NCI-H2107 (cell line): Measurements from ENCODE around the gene ABCB9.
"Not testable (repeated sequence)": the region's sequence is repeated elsewhere in the genome, so short reads cannot be mapped to it uniquely, and the experiment has no call there.

ENCODE experiments used
- DNase-seq: peaks from one replicate; lab custom pipeline; 2025; lab: John Stamatoyannopoulos, UW

Gene ABCB9

DNA sequence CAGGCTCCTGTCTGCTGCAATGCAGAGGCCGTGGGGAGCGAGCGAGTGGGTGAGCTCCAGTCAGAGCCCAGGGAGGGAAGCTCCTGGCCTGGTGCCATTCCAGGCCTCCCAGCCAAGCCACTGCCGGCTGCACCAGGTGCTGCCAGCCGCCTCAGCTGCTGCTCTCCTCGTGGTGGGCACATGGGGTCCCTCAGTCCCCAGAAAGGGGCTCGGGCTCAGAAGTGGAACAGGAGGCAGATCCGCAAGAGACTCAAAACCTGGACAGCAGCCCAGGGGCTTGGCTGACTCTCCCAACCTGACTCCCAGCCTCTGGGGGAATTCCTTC is 2.4 kb downstream of the ABCB9 start:
- no peak for DNase-seq

DNA sequence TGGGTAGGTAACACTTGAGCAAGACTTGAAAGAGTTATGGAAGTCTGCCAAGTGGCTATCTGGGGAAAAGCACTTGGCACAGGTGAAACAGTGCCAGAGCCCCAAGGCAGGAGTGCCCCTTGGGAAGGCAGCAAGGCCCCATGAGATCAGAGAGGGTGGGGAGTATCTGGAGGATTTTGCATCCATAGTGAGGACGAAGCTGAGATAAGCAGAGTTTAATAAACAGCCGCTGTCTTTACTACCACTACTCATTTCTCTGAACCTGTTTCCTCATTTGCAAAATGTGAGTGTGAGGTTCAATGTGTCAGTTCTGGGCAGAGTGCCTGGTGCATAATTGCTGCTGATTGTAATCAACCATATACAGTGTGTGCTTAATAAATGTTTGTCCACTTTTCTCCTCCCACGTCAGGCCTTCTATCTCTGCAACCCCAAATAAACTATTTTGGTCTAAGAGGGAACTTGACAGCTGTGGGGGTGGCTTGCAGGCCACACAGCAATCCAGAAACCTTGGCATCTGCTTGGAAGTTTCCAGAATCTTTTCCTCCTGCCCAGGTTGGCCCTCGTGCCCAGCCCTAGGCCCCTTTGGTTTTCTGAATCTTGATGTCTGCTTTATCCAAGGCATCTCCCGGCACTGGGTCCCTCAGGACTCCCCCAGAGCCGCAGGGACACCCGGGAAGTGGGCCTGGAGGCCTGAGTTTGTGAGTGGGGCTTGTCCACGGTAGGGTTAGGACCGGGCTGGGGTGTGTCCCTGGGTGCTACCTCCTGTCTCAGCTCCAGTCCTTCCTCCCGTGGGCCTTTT is 4.5 kb downstream of the ABCB9 start:
- no peak for DNase-seq

DNA sequence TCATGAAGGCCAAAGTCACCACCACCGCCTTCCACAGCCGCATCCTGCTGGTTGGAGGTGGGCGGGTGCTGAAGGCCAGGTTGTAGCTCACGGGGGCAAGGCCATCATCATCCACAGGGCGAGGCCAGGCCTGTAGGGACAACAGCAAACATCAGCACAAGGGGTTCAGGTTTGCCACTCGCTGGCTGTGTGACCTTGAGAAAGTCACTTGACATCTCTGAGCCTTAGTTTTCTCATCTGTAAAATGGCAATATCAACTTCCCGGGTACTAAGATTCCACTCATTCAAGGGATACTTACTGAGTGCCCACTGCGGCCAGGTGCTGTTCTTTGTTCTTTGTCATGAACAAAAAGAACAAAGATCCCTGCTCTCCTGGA is 6.1 kb downstream of the ABCB9 start:
- DNase-seq, result no peak

DNA sequence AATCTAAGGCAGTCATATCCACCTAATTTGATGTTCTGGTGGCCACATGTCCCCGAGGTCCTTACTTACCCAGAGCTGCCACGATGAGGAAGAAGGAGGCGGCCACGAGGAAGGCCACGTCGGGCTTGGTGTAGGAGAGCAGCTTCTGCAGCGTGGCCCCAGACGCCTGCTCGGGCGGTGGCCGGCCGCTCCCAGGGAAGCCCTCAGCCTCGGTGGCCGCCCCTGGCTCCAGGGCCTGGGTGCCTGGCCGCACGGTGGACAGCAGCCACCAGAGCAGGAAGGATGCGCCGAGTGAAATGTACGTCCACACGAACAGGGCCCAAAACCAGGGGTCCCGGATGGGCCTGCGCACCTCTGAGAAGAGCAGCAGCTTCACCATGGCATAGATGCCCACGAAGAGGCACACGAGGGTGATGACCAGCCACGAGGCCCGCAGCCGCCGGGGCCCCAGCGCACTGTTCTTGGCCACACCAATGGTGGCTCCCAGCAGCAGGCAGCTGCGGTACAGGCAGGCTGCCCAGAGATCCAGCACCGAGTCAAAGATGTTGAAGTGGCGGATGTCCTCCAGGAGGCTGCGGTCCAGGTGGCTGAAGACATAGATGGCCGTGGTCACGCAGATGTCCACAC is 6.6 kb downstream of the ABCB9 start:
- no peak for DNase-seq

DNA sequence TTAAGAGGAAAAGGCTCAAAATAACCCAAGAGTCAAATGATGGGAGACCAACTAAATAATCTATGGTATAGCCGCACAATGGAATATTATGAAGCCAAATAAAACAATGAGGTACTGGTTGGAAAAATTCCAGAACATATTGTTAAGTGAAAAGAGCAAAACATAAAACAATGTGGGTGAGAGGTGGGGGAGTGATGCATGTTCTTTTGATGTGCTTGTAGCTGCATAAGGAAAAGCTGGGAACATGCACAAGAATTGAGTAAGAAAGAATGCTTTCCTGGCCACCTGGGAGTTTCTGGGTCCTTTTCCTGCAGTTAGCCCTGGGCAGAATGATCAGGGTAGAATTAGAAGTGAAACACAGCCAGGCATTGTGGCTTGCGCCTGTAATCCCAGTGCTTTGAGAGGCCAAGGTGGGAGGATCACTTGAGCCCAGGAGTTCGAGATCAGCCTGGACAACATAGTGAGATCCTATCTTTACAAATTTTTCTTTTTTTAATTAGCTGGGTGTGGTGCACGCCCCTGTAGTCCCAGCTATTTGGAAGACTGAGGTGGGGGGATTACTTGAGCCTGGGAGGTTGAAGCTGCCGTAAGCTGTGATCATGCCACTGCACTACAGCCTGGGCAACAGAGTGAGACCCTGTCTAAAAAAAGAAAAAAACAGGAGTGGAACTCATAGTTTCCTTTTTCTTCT is 7.9 kb downstream of the ABCB9 start:
- DNase-seq, result no peak

DNA sequence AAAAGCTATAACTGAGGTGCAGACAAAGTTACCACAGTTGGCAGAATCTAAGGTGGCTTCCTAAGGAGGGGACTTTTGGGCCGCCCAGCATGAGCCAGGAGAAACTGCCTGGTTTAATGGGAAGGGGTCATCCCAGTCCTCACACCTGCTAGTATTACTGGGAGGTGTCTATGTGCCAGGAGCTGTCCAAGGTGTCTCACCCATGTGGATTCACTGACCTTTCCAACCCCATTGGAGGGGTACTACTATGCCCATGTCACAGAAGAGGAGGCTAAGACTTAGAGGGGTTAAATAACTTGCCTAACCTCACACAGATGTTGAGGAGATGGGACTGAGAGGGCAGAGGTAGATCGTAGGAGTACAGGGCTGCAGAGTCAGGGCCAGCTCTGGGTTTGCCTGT is 10.2 kb downstream of the ABCB9 start:
- DNase-seq, result no peak

DNA sequence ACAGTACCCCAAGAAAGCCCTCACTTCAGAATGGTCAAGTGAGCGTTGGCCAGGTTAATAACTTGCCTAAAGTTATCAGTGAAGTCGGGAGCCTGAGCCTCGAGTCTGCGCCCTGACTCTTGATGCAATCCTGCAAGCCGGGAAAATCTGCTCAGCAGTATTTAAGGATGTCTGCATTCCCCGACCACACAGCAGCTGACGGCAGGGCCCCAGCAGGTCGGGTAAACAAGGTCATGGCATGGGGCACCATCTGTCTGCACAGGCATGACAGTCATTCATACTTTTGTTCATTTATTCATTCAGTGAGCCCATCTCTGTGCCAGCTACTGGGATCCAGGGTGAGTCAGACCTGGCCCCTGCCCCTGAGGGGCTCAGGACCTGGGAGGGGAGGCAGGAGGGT is 11.1 kb downstream of the ABCB9 start:
- DNase-seq, result no peak

DNA sequence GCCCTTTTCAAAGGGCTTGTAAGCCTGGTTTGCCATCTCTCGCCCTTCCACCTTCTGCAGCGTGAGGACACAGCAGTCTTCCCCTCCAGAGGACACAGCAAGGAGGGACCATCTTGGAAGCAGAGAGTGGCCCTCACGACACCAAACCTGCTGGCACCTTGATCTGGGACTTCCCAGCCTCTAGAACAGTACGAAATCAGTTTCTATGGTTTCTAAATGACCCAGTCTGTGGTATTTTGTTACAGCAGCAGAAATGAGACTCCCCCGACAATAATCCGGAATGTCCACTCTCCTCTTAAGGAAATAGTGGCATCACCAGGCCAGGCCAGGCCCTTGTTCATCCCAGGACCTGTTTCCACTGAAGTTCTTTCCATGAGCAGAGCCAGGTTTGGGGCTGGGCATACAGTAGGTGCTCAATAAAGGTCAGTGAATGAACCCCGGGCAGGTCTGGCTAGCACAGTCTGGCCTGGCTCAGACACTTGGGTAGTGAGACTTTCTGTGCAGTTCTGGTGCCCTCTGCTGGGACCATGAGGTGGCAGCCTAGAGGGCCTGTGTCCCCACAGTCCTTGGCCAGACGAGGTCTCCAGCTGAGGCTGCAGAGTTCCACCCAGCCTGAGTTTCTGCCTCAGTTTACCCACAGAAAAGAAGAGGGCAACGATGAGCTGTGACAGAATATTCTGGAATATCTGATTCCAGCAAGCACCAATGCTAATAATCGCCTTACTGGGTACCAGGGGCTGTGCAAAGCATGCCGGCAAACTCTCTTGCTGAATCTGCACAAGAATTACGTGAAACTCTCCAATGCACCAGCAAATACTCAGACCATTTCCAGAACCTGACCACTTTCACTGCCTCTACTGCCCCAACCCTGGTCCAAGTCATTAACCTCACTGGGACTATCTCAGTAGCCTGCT is 14.0 kb downstream of the ABCB9 start:
- peak; percentile 34 for DNase-seq

DNA sequence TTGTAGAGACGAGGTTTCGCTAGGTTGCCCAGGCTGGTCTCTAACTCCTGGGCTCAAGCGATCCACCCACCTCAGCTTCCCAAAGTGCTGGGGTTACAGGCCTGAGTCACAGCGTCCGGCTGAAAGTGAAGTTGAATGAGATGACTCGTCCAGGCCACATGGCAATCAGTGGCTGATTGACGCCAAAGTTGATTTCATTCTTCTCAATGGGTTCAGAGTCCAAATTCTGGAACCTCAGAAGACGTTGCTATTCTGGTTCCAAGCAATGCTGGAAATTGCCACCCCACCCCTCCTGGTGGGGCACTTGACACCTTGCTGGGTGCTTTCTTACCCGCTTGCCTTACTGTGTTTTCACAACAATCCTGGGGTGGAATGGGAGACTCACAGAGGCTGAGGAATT is 14.9 kb downstream of the ABCB9 start:
- DNase-seq, result no peak

DNA sequence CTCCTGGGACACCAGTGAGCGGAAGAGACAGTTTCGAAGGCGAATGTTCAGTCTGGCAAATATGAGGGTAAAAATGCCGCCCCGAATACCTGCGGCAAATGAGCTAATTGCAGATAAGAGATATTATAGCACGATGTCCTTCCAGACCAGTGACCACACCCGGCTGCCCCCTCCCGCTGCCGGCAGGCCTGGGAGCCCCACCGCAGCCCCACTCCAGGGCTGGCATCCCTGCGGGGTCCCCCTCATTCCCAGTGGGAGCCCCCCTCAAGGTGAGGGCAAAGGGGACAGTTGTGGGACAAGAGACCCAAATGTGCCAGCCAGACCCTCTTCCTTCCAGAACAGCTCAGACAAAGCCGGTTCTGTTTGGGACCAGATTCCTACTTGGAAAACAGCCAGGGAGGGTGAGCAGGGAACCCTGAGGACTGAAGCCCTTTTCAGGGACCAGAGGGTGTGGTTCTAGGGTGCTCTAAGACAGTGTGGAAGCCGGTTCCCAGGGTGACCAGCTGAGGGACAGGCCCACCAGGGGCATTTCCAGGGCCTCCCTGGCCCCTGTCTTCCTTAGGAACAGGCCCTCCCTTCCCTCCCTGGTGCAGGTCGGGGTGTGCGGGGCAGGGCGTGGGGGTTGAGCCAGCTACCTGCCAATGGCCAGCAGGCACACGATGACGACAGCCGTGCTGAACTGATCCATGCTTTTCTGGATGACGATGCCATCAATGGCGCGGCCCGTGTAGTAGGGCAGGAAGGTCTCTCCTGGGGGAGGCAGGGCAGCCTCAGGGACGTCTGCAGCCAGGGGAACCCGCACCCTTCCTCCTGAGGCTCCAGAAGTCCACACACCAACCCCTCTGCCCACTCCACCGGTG is 16.2 kb downstream of the ABCB9 start:
- no peak for DNase-seq

DNA sequence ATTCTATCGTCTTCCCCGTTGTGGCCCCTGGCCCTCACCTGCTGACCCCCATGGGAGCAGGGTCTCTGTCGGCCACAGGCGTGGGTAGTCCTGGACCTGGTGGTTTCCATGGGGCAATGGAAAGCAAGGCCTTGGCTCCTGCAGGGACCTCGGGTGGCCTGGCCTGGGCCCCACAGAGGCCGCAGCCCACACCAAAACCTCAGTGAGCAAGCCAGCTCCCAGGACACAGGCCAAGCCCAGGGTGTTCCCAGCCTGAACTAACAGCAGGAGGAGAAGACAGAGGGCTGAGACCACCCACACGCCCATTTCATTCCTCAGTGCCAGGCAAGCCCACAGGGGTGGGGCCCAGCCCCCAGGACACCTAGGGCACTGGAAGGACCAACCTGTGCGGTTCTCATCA is 16.9 kb downstream of the ABCB9 start:
- DNase-seq, result no peak

DNA sequence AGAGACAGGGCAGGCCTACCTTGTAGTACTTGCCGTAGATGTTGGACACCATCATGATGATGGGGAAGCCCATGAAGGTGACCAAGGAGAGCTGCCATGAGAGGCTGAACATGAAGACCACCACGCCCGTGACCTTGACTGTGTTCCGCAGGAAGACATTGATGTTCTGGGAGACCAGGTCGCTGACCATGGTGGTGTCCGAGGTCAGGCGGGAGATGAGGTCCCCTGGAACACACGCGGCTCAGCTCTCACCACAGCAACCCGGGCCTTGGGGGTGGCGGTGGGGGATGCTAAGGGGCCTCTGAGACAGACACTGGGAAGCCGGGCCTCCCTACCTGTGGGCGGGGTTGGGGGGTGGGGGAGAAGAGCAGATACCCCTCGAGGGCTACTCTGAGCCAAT is 17.7 kb downstream of the ABCB9 start:
- DNase-seq, result no peak

DNA sequence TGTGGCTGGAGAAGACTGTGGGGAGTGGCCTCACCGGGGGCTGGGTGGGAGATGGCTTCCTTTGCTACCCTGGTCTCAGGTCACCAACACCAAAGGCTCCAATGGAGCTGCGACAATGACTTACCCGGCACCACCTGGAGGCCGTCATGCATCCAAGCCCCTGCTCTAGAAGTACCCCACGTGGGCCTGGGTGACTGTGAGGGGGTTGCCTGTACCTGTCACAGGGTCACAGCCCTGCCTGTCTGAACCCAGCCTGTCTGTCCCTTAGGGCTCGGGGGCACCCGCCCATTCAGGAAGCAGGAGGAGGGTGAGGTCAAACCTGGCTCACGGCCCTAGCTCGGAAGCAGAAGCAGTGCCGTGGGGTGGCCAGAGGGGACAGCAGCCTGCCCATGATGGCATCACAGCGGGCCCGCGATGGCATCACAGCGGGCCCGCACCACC is 18.9 kb downstream of the ABCB9 start:
- DNase-seq, result no peak

DNA sequence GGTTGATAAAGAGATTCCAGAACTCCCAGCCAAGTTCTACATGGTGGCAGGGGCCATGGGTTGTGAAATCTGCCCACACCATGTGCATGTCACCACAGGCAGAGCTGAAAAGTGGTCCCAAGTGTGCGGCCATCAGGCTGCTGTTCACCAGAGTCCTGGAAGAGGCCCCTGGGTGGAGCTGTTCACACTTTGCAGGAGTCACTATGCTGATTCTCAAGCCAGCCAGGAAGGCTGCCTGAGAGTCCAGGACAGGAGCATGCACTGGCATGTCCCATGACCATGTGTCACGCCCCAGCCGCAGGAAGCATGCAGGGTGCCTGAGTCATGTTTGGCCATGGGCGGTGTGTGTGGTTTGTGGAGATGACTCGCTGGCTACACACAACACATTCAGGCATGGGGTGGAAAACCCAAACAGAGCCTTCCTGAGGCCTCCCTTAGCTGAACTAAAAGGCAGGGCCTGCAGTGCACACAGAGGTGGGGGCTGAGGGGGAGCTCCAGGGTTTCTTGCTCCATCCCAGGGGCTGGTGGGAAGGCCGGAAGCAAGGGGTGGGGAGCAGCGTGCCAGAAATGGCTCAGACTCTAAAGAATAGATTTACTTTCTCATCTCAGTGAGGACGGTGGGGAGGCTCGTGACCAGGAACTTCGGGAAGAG is 19.4 kb downstream of the ABCB9 start:
- no peak for DNase-seq

DNA sequence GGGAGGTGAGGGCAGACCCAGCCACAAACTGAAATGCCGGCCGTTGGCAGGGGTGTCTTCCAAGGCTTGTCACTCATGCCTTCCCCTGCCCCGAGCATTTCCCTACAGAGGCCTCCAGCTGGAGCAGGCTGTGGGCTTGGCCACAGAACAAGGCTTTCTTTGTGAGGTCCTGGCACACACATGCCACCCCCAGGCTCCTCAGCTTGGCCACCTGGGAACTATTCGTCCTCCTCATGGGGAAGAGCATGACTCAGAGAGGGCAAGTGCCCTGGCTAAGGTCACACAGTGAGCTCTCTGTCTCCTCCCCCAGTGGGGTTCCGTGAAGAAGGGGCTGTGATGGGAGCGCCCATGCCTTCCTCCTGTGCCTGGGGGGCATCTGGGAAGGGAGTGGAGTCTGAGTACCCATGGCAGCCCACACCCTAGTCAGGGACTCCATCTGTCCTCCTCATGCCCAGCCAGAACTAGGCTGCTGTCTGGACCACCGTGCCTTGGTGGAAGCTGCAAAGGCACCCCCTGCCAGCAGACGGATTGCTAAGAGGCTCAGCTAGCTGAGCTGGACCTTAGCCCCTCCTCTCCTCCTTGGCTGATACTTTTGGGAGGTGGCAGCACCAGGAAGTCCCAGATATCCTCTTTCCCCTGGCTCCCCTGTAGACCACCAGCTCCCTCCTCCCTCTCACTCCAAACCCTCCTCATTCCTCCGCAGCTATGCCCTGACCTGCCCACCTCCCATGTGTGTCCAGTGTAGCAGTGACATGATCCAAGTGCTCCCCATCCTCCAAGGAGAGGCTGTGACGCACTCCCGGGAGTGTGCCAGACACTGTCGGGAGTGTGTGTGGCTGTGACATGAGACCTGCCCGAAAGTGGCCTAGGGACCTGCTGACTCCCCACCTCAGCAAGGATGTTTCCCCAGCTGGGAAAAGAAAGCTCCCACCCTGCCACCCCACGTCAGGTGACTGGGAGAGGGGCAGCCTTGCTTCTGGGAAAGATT is 21.4 kb downstream of the ABCB9 start:
- no peak for DNase-seq

DNA sequence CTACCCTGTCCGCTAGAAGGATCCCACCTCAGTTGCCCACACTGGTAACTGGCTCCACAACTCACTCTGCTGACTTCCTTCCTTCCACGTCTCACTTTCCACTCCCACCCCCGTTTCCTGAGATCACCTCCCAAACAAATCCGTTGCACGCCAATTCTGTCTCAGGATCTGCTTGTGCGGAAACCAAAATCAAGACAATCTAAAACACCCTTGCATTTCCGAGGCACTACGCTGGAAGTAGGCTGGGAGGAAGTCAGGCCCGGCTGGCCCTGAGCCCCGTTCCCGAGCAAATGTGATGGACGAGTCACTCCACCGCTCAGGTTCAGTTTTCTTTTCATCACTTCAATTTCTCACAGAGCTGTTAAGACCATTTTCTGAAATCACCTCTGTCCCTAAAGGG is 23.1 kb downstream of the ABCB9 start:
- DNase-seq, result no peak

DNA sequence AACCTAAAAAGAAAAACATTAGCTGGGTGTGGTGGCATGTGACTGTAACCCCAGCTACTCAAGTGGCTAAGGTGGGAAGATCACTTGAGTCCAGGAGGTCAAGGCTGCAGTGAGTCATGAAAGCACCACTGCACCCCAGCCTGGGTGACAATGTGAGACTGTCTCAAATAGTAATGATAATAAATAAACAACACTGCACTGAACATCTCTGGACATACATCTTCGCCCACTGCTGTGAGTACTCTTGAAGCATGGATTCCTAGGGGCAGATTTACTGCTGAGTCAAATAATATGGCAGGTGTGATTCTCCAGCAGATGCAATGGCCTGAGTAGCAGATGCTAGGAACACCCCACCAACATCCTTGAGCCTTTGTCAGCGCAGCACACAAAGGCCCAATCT is 23.6 kb downstream of the ABCB9 start:
- DNase-seq, result no peak

DNA sequence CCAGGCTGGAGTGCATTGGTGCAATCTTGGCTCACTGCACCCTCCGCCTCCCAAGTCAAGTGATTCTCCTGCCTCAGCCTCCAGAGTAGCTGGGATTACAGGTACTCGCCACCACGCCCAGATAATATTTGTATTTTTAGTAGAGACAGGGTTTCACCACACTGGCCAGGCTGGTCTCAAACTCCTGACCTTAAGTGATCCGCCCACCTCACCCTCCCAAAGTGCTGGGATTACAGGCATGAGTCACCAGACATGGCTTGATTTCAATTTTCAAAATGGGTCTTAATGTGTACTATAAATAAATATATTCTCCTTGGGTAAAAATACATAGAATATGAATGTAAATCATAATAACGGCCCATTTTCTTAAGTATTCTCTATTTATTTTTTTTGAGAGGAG is 24.9 kb downstream of the ABCB9 start:
- DNase-seq, result not testable (repeated sequence)

DNA sequence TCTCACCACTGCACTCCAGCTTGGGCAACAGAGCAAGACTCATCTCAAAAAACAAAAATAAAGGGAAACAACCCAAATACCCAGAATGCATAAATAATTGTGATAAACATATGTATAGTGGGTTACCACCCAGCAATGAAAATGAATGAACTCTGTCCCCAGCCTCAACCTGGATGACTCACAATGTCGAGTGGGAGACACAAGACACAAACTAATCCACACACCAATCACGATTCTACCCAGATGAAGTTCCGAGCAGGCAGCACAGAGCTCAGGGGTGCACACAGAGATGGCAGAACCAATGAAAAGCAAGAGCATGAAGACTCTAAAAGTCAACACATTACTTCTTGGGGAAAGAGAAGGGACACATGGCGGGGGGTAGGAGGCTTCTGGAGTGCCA is 27.1 kb downstream of the ABCB9 start:
- no peak for DNase-seq

DNA sequence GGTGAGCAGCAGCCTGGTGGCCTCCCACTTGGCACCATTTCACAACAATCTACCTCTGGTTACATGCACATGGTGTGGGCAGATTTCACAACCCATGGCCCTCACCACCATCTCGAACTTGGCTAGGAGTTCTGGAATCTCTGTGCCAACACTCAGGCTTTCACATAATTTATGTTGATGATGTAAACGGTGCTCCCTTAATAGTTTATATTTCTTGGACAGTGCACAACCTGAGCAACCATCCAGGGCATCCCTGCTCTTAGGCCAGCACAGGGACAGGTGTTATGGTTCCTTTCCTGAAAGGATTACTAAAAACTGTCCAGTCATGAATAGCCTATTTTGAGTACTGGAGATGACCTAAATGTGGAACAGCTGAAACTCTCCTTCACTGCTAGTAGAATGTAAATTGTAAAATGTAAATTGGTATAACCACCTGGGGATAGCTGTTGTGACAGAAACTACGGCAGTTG is 28.6 kb downstream of the ABCB9 start:
- DNase-seq, result no peak
